ENCODE measurements around the gene INSR.
"Not testable (repeated sequence)": the region's sequence is repeated elsewhere in the genome, so short reads cannot be mapped to it uniquely, and the experiment has no call there.

The INSR gene

GRCh38 chr19:7078008-7078407 lies 216.2 kb downstream of the INSR start:
- DNase-seq, result no peak

GRCh38 chr19:7076151-7076550 lies 218.1 kb downstream of the INSR start:
- no peak for DNase-seq

- no peak for DNase-seq
These were observed 219.4 kb downstream of the INSR start for GRCh38 chr19:7074705-7075282.

- DNase-seq, result no peak
These were observed 221.7 kb downstream of the INSR start for GRCh38 chr19:7072541-7072940.

- DNase-seq, result no peak
These were observed 224.3 kb downstream of the INSR start for GRCh38 chr19:7069904-7070226.

GRCh38 chr19:7069042-7069903 lies 224.9 kb downstream of the INSR start, which contains the start of gene ZNF557:
ZNF557 (plus strand) TSS chr19:7069703; CDS start chr19:7075075, 5,372 bp downstream.
- DNase-seq, result peak; percentile 99

- no peak for DNase-seq
These were observed 225.6 kb downstream of the INSR start for GRCh38 chr19:7068599-7068998.

GRCh38 chr19:7067716-7068115 lies 226.5 kb downstream of the INSR start:
- no peak for DNase-seq

- not testable (repeated sequence) for DNase-seq
These were observed 227.1 kb downstream of the INSR start for GRCh38 chr19:7067122-7067521.

- DNase-seq, result no peak
These were observed 230.3 kb downstream of the INSR start for GRCh38 chr19:7063764-7064418.

GRCh38 chr19:7063339-7063738 lies 230.9 kb downstream of the INSR start:
- DNase-seq, result no peak
